GM12865 (cell line): ENCODE measurements around the gene CRLF2.
"Not testable (repeated sequence)": the region's sequence is repeated elsewhere in the genome, so short reads cannot be mapped to it uniquely, and the experiment has no call there.

Experiments
- DNase-seq: peaks from one replicate; pipeline ENCODE4 v3.0.0; 2010; ENCODE audit warnings: low read depth
- H3K4me3 ChIP-seq: 2 replicates; pipeline ENCODE4 v1.5.1; 2011; ENCODE audit warnings: mild to moderate bottlenecking, low read depth, low read length, control low read depth
- TF ChIP-seq, protein P1 (sequence below): IDR thresholded peaks from 2 replicates; pipeline ENCODE4 v1.5.1; 2011; ENCODE audit warnings: low read length, control low read depth, low read depth, inconsistent platforms; ENCODE audit not compliant: insufficient read depth; ENCODE audit errors: missing control alignments

The CRLF2 gene, protein sequence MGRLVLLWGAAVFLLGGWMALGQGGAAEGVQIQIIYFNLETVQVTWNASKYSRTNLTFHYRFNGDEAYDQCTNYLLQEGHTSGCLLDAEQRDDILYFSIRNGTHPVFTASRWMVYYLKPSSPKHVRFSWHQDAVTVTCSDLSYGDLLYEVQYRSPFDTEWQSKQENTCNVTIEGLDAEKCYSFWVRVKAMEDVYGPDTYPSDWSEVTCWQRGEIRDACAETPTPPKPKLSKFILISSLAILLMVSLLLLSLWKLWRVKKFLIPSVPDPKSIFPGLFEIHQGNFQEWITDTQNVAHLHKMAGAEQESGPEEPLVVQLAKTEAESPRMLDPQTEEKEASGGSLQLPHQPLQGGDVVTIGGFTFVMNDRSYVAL

DNA sequence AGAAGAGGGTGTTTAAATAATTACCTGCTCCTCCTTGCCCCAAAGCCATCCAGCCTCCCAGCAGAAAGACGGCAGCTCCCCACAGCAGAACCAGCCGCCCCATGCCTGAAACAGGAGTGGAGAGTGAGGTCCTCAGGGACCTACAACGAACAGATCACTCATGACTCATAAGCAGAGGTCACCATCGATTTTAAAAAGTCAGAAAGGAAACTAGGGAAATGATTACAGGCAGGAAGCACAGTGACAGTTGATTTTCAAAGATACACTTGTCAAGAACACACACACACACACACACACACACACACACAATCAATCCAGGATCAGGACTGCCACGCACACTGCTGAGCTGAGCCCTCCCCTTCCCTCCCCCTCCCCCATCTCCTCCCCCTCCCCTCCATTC, at the start of gene CRLF2:
TSS of gene CRLF2 (minus strand) at position 118 of the 400 bp plus-strand sequence. CDS start at position 103, 15 bp downstream.
- TF ChIP-seq, protein P1, sequence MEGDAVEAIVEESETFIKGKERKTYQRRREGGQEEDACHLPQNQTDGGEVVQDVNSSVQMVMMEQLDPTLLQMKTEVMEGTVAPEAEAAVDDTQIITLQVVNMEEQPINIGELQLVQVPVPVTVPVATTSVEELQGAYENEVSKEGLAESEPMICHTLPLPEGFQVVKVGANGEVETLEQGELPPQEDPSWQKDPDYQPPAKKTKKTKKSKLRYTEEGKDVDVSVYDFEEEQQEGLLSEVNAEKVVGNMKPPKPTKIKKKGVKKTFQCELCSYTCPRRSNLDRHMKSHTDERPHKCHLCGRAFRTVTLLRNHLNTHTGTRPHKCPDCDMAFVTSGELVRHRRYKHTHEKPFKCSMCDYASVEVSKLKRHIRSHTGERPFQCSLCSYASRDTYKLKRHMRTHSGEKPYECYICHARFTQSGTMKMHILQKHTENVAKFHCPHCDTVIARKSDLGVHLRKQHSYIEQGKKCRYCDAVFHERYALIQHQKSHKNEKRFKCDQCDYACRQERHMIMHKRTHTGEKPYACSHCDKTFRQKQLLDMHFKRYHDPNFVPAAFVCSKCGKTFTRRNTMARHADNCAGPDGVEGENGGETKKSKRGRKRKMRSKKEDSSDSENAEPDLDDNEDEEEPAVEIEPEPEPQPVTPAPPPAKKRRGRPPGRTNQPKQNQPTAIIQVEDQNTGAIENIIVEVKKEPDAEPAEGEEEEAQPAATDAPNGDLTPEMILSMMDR, result no peak
- peak within 1 kb of the TSS; percentile 34; the same call in 1 of the 2 replicates for H3K4me3 ChIP-seq
- peak; percentile 86 for DNase-seq

DNA sequence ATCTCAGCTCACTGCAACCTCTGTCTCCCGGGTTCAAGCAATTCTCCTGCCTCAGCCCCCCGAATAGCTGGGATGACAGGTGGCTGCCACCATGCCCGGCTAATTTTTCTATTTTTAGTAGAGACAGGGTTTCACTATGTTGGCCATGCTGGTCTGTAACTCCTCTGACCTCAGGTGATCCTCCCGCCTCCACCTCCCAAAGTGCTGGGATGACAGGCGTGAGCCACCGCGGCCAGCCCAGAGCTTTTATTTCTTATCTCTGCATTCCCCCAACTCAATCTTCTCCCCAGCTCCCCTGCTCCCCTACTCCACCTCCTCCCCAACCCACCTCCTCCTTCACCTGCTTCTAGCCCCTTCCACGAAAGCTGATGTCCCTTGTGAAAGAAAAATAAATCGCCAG, 49.3 kb upstream of the CRLF2 start:
- not testable (repeated sequence) for DNase-seq, H3K4me3 ChIP-seq

DNA sequence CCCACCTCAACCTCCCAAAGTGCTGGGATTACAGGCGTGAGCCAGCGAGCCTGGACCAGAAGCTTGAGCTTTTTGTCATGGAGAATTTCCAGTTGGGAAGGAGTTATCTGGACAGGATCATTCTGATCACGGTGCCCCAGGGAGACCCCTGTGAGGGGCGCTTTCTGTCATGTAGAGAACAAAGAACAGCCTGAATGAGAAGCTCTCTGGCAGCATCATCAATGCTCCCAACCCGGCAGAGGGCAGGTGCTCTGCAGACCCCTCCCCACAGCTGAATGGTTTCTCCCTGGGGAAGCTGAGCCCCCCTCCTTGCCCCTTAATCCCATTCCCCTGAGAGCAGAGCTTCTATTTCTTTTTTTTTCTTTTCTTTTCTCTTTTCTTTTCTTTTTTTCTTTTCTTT, 48.8 kb upstream of the CRLF2 start:
- no peak overlapping the region for H3K4me3 ChIP-seq
- TF ChIP-seq, protein P1, result no peak
- DNase-seq, result no peak

DNA sequence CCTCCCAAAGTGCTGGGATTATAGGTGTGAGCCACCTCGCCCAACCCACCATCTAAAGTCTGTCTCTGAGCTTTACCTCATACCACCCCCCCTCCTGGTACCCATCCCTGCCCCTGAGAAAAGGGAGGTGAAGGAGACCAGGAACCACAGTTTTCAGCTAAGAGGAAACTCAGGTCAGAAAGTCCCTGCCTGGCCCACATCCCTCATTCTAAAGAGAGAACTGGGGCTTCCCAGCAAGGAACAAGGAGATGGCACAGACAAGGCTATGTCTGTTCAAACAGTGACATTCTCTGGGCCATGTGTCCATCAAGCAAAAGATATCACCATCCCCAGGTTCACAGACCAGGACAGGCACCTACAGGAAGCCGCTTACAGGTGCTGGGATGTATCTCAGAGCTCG, 40.4 kb upstream of the CRLF2 start:
- TF ChIP-seq, protein P1, result no peak
- H3K4me3 ChIP-seq, result no peak overlapping the region
- no peak for DNase-seq

DNA sequence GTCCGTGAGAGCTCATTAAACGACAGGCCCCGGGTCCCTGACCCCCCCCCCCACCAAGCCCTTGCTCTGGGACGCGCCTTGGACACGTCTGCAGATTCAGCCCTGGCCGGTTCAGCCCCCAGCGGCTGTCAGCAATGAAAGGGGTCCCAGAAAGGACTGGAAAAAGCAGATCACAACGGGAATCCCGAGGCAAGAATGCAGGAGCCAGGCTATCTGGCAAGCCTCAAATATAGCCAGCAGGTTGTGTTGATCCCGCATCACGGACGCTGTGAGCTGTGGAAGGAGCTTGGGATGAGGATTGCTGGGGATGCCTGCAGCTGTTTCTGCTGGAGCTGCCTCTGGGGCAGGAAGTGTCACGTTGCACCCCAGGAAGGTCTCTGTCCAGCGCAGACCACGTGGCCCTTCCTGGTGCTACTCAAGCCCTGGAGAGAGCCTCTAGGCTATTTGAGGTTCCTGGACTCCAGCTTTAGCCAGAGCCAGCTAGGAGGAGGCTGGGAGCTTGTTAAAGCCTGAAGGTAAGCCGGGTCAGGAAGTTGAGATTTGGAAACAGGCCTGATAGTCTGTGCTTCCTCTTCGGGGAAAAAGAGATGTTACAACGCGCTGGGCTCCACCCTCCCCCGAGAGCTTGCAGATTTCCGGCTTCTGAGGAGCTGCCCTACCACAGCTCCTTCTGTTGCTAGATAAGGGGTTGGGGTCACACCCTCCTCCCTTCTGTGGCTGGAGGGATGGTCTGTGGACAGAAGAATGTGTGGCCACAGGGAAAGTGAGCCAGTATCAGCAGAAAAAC, 36.8 kb upstream of the CRLF2 start:
- DNase-seq, result peak; percentile 54
- TF ChIP-seq, protein P1, result no peak
- no peak overlapping the region for H3K4me3 ChIP-seq

DNA sequence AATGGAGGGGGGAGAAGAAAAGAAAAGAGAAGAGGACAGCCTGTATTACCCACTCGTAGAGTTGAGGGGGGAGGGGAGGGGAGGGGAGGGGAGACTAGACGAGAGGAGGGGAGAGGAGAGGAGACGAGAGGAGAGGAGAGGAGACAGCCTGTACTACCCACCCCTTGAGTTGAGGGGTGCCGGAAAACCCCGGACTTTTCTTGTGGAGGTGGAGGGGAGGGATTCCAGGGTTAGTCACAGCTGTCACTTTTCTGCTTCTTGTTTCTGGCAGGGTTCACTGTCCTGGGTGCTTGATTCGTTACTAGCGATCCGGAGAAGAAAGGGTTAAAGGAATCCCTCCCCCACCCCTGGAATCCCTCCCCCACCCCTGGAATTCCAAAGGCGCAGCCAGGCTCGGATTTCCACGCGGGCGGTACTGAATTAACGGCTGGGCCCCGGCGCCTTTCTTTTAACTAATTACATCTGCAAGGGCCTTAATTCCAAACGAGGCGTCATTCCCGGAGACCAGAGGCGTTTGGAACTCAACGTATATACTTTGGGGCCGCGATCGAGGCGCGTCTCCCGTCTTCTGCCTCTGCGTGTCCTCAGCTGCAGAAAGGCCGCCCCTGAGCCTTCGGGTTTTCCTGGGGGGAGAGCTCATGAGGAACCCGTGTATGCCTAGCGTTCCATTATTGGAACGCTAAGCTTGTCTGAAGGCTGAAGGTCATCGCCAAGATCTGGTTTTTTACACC, 36.0 kb upstream of the CRLF2 start:
- peak; percentile 52 for DNase-seq
- TF ChIP-seq, protein P1, result no peak
- no peak overlapping the region for H3K4me3 ChIP-seq

DNA sequence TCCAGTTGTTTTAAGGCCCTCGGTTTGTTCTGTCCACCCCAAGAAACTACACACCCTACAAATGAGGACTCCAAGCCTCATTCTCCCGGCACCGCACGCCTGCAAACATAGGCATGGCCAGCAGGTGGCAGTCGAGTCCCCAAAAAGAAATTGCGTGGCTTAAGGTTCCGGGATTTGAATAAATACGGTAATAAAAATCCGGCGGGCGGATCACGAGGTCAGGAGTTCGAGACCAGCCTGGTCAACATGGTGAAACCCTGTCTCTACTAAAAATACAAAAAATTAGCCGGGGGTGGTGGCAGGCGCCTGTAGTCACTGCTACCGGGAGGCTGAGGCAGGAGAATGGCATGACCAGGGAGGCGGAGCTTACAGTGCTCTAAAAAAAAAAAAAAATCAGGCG, 34.4 kb upstream of the CRLF2 start:
- TF ChIP-seq, protein P1, result peak; percentile 59
- peak; percentile 78 for DNase-seq

More for the DNA sequence above, 34.4 kb upstream of the CRLF2 start:
- H3K4me3 ChIP-seq, result no peak overlapping the region
